GM12801 (cell line): ENCODE results near the gene PAGR1.

ENCODE experiments used
- CTCF ChIP-seq: IDR thresholded peaks from one replicate; pipeline ENCODE4 v1.5.1; 2011; ENCODE audit warnings: control low read depth; ENCODE audit not compliant: insufficient read length; ENCODE audit errors: extremely low read depth

PAGR1 gene

DNA sequence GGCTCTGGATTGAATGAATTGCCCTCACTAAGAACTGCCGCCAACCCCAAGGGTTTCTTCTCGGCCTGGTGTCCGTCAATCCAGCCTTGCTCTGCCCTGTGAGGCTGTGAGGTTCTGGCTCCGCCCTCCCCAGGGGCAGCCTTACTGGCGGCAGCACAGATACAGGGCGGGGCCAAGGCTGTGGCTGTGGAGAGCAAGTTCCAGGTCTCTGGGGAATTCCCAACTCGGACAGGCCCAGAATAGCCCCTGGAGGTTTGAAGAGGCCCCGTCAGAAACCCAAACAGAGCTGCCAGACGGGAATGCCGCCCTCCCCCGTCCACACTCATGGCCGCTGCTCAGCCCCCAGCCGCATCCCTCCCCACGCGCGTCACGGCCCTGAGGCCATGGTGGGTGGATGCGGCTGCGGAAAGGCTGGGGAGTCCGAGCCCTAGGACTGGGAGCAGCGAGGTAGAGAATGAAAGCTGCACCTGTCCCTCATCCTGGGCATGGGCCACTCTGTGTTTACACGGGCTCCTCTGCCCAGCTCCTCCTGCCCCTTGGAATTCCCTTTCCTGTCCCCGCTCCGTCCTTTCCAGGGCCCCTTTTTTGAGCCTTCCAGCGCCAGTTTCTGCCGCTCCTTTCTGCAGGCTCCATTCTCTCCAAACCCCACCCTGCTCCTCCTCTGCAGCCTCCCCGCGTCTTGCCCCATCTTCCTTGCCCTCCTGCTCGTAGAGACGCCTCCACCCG is 4.6 kb upstream of the PAGR1 start:
- no peak for TF ChIP-seq CTCF

GRCh38 chr16:29811896-29812665 is 3.9 kb upstream of the PAGR1 start, which contains the start of gene PRRT2:
TSS of gene PRRT2 (plus strand) at chr16:29812193. CDS start at chr16:29813055, 862 bp downstream.
- TF ChIP-seq CTCF, result no peak

DNA sequence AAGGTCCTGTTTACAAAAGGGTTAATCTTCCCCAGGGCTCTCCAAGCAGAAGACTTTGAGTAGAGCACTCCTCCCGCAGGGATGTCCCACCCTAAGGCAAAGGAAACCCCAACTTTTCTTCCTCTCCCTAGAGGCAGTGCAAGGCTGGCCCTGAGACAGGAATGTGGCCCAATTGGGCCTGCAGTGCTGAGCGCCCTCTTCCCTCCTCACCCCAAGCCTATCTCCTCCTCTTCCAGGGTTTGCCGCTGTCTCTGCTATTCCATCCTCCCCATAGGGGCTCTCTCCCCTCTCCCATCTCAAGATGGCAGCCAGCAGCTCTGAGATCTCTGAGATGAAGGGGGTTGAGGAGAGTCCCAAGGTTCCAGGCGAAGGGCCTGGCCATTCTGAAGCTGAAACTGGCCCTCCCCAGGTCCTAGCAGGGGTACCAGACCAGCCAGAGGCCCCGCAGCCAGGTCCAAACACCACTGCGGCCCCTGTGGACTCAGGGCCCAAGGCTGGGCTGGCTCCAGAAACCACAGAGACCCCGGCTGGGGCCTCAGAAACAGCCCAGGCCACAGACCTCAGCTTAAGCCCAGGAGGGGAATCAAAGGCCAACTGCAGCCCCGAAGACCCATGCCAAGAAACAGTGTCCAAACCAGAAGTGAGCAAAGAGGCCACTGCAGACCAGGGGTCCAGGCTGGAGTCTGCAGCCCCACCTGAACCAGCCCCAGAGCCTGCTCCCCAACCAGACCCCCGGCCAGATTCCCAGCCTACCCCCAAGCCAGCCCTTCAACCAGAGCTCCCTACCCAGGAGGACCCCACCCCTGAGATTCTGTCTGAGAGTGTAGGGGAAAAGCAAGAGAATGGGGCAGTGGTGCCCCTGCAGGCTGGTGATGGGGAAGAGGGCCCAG is 3.0 kb upstream of the PAGR1 start:
- TF ChIP-seq CTCF, result no peak

- TF ChIP-seq CTCF, result no peak
Observed at GRCh38 chr16:29813644-29814562, 2.0 kb upstream of the PAGR1 start.

GRCh38 chr16:29814592-29814991 is 1.4 kb upstream of the PAGR1 start:
- TF ChIP-seq CTCF, result no peak

- TF ChIP-seq CTCF, result no peak
Observed at GRCh38 chr16:29815032-29815721, 775 bp upstream of the PAGR1 start.
